Hindlimb muscle (tissue), 1 donor: ENCODE data around the gene PCDHGA12. TPM values are rescaled to one million over a fixed set of nuclear protein-coding genes. Genes with fewer than 3 reads are reported as not detected.

Experiments
- DNase-seq: peaks from one replicate; pipeline ENCODE4 v3.0.0-alpha.2; 2013
- polyA plus RNA-seq: library from polyadenylated mRNA; unstranded; fragments of 120-200 nt; gene quantifications from one replicate; pipeline ENCODE4 v1.2.1, GENCODE V29; 2013; ENCODE audit not compliant: insufficient read length

The PCDHGA12 gene
- polyA plus RNA-seq, 1 donor = 2.4 TPM

DNA sequence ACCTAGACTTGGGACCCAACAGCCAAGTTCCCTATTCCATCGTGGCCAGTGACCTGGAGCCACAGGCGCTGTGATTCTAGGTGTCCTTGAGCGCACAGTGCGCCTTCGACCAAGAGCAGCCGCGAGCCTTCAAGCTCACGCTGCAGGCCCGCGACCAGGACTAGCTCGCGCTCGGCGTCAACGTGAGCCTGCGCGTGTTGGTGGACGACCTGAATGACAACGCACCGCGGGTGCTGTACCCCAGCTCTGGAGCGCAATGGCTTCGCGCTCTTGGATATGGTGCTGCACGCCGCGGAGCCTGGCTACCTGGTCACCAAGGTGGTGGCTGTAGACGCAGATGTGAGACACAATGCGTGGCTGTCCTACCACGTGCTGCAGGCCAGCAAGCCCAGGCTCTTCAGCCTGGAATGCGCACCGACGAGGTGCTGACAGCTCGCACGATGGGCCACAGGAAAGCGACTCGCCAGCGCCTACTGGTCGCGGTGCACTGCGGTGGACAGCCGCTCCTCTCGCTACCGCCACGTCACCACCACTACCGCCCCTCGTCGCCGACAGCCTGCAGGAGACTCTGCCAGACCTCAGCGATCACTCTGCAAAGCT lies 11.4 kb downstream of the PCDHGA12 start:
- DNase-seq = no peak

DNA sequence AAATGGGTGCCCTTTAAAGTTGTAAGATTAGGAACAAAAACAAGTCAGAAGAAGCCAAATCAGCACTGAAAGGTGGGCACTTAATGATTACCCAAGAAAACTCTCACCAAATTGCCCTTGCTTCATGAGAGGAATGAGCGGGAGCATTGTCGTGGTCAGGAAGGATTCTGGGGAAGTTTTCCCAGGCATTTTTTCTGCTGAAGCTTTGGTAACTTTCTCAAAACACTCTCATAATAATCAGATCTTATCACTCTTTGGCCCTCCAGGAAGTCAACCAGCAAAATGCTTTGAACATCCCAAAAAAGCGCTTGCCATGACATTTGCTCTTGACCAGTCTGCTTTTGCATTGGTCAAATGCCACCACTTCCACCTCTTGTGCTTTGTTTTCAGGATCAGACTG lies 35.0 kb downstream of the PCDHGA12 start:
- DNase-seq = no peak

DNA sequence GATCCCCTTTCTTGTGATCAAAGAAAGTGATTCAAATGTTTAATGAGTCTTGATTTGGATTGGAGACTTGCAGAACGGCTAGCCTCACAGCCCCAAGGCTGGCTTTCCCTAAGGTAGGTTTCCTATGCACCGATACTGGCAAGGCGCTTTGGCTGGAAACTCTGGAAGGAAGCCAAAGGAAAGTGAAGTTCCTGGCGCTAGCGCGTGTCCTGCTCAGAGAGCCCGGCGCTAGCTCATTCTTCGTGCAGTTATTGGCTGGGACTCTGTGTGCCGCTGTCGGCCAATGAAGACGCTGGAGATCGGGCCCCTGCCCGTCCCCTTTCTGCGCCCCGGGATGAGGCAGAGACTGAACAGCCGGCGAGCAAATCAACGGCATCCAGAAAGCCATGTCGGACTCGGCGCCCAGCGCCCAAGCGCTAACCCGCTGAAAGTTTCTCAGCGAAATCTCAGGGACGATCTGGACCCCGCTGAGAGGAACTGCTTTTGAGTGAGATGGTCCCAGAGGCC lies 45.4 kb downstream of the PCDHGA12 start, which contains the start of gene PCDHGC3:
PCDHGC3 (plus strand) TSS at position 342 of the 507 bp plus-strand sequence; CDS start at position 493, 151 bp downstream.
- peak; percentile 93 for DNase-seq

DNA sequence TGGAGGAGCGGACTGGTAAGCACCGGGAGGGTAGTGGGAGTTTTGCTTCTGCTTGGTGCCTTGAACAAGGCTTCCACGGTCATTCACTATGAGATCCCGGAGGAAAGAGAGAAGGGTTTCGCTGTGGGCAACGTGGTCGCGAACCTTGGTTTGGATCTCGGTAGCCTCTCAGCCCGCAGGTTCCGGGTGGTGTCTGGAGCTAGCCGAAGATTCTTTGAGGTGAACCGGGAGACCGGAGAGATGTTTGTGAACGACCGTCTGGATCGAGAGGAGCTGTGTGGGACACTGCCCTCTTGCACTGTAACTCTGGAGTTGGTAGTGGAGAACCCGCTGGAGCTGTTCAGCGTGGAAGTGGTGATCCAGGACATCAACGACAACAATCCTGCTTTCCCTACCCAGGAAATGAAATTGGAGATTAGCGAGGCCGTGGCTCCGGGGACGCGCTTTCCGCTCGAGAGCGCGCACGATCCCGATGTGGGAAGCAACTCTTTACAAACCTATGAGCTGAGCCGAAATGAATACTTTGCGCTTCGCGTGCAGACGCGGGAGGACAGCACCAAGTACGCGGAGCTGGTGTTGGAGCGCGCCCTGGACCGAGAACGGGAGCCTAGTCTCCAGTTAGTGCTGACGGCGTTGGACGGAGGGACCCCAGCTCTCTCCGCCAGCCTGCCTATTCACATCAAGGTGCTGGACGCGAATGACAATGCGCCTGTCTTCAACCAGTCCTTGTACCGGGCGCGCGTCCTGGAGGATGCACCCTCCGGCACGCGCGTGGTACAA lies 46.0 kb downstream of the PCDHGA12 start:
- DNase-seq = peak; percentile 92

DNA sequence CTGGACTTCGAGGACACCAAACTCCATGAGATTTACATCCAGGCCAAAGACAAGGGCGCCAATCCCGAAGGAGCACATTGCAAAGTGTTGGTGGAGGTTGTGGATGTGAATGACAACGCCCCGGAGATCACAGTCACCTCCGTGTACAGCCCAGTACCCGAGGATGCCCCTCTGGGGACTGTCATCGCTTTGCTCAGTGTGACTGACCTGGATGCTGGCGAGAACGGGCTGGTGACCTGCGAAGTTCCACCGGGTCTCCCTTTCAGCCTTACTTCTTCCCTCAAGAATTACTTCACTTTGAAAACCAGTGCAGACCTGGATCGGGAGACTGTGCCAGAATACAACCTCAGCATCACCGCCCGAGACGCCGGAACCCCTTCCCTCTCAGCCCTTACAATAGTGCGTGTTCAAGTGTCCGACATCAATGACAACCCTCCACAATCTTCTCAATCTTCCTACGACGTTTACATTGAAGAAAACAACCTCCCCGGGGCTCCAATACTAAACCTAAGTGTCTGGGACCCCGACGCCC lies 46.8 kb downstream of the PCDHGA12 start:
- DNase-seq = no peak

DNA sequence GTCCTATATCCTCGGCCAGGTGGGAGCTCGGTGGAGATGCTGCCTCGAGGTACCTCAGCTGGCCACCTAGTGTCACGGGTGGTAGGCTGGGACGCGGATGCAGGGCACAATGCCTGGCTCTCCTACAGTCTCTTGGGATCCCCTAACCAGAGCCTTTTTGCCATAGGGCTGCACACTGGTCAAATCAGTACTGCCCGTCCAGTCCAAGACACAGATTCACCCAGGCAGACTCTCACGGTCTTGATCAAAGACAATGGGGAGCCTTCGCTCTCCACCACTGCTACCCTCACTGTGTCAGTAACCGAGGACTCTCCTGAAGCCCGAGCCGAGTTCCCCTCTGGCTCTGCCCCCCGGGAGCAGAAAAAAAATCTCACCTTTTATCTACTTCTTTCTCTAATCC lies 47.5 kb downstream of the PCDHGA12 start:
- DNase-seq = no peak

DNA sequence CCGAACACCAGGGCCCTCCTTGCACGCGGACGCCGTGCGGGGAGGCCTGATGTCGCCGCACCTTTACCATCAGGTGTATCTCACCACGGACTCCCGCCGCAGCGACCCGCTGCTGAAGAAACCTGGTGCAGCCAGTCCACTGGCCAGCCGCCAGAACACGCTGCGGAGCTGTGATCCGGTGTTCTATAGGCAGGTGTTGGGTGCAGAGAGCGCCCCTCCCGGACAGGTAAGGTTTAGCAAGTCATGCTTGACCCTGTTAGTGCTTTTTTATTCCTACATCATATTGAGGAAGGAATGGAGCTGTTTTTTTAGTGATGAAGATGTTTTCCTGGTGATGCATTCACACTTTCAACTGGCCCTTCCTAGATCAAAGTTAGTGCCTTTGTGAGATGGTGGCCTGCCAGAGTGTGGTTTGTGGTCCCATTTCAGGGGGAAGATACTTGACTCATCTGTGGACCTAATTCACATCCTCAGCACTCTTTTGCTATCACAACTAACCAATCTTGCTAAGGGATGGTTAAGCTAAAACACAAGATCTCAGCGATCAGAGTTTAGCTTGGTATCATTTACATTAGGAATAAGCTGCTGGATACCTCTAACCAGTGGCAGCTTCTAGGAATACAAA lies 48.1 kb downstream of the PCDHGA12 start:
- no peak for DNase-seq

DNA sequence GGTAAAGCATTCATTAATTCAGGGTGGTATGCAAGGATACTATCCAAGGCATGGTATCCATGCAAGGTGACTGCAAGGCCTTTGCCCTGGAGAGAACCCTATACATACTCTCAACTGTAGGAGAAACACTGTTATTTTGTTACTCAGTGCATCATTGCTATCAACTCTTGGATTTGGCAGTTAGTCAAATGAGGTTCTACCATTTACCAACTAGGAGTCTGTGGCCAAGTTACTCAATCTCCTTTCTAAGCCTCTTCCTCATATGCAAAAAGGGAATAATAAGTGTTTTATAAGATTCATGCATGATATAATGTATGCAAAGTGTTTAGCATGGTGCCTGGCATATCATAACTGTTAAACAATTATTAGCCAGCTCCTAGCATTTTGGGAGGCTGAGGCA lies 49.5 kb downstream of the PCDHGA12 start:
- no peak for DNase-seq

Other genes with a start within 250 kb of the PCDHGA12 start
- gene PCDHB16, start 248.1 kb upstream of the PCDHGA12 start, polyA plus RNA-seq = 3.9 TPM
- 3.2 TPM for gene PCDHB9, start 243.3 kb upstream of the PCDHGA12 start, polyA plus RNA-seq
- 5.3 TPM for gene PCDHB10, start 238.2 kb upstream of the PCDHGA12 start, polyA plus RNA-seq
- 4.4 TPM for gene PCDHB11, start 230.9 kb upstream of the PCDHGA12 start, polyA plus RNA-seq
- gene PCDHB12, start 221.8 kb upstream of the PCDHGA12 start, polyA plus RNA-seq = 4.7 TPM
- 2.8 TPM for gene PCDHB13, start 216.6 kb upstream of the PCDHGA12 start, polyA plus RNA-seq
- gene PCDHB14, start 207.2 kb upstream of the PCDHGA12 start, polyA plus RNA-seq = 7.5 TPM
- gene PCDHB15, start 185.1 kb upstream of the PCDHGA12 start, polyA plus RNA-seq = 9.4 TPM
- not detected for gene SLC25A2, start 126.5 kb upstream of the PCDHGA12 start, polyA plus RNA-seq
- gene TAF7, start 109.7 kb upstream of the PCDHGA12 start, polyA plus RNA-seq = 76.5 TPM
- gene PCDHGA1, start 100.0 kb upstream of the PCDHGA12 start, polyA plus RNA-seq = 0.77 TPM
- 2.1 TPM for gene PCDHGA2, start 91.7 kb upstream of the PCDHGA12 start, polyA plus RNA-seq
- gene PCDHGA3, start 86.7 kb upstream of the PCDHGA12 start, polyA plus RNA-seq = 1.0 TPM
- 0.45 TPM for gene PCDHGB1, start 80.4 kb upstream of the PCDHGA12 start, polyA plus RNA-seq
- 1.6 TPM for gene PCDHGA4, start 75.5 kb upstream of the PCDHGA12 start, polyA plus RNA-seq
- gene PCDHGB2, start 70.5 kb upstream of the PCDHGA12 start, polyA plus RNA-seq = 2.8 TPM
- 2.6 TPM for gene PCDHGA5, start 66.3 kb upstream of the PCDHGA12 start, polyA plus RNA-seq
- 1.8 TPM for gene PCDHGB3, start 60.3 kb upstream of the PCDHGA12 start, polyA plus RNA-seq
- 4.4 TPM for gene PCDHGA6, start 56.6 kb upstream of the PCDHGA12 start, polyA plus RNA-seq
- gene PCDHGA7, start 47.8 kb upstream of the PCDHGA12 start, polyA plus RNA-seq = 1.6 TPM
- 2.6 TPM for gene PCDHGB4, start 42.8 kb upstream of the PCDHGA12 start, polyA plus RNA-seq
- gene PCDHGA8, start 37.9 kb upstream of the PCDHGA12 start, polyA plus RNA-seq = 0.80 TPM
- 4.1 TPM for gene PCDHGB5, start 32.6 kb upstream of the PCDHGA12 start, polyA plus RNA-seq
- gene PCDHGA9, start 27.7 kb upstream of the PCDHGA12 start, polyA plus RNA-seq = 4.4 TPM
- gene PCDHGB6, start 22.5 kb upstream of the PCDHGA12 start, polyA plus RNA-seq = 4.0 TPM
- 1.6 TPM for gene PCDHGA10, start 17.5 kb upstream of the PCDHGA12 start, polyA plus RNA-seq
- 9.9 TPM for gene PCDHGB7, start 12.8 kb upstream of the PCDHGA12 start, polyA plus RNA-seq
- gene PCDHGA11, start 9.5 kb upstream of the PCDHGA12 start, polyA plus RNA-seq = 3.0 TPM
- 119 TPM for gene PCDHGC3, start 45.5 kb downstream of the PCDHGA12 start, polyA plus RNA-seq
- gene PCDHGC4, start 54.5 kb downstream of the PCDHGA12 start, polyA plus RNA-seq = 1.7 TPM
- 1.1 TPM for gene PCDHGC5, start 58.6 kb downstream of the PCDHGA12 start, polyA plus RNA-seq
- gene DIAPH1, start 188.5 kb downstream of the PCDHGA12 start, polyA plus RNA-seq = 22.7 TPM
- 48.3 TPM for gene HDAC3, start 206.3 kb downstream of the PCDHGA12 start, polyA plus RNA-seq
- 0.12 TPM for gene RELL2, start 206.5 kb downstream of the PCDHGA12 start, polyA plus RNA-seq
- gene FCHSD1, start 220.9 kb downstream of the PCDHGA12 start, polyA plus RNA-seq = 7.6 TPM